Heart right ventricle (tissue), 16 donors: ENCODE data around the gene ERP27. TPM values are rescaled to one million over a fixed set of nuclear protein-coding genes. Genes with fewer than 3 reads are reported as not detected.
A peak's percentile ranks its signal among the peaks of the same experiment; 100 is the strongest.

Experiments used
- ATAC-seq, 8 donors: fragments of 200-7000 bp; cut with Tn5 transposase; one replicate each; pipeline ENCODE4 v1.9.1; 2020; ENCODE audit warnings: mild to moderate bottlenecking in 8 of 8, moderate library complexity in 8 of 8, moderate number of reproducible peaks in 1 of 8
- DNase-seq, 2 donors: peaks; one replicate each; pipeline ENCODE4 v3.0.0-alpha.2; 2020
- H3K27ac ChIP-seq, 10 donors: fragments of 200-600 bp; sonication (generic) in 2 of 10; one replicate each; pipeline versions ENCODE4 v1.5.0 to v1.8.0; 2020 to 2022; ENCODE audit warnings: mild to moderate bottlenecking in 3 of 10
- H3K27me3 ChIP-seq, 7 donors: fragments of 200-600 bp; one replicate each; pipeline ENCODE4 v1.8.0; 2021 to 2022; ENCODE audit warnings: mild to moderate bottlenecking in 2 of 7
- H3K36me3 ChIP-seq, 9 donors: fragments of 200-600 bp; sonication (generic) in 1 of 9; one replicate each; pipeline versions ENCODE4 v1.5.0 to v1.8.0; 2020 to 2022; ENCODE audit warnings: mild to moderate bottlenecking in 2 of 9
- H3K4me1 ChIP-seq, 9 donors: fragments of 200-600 bp; sonication (generic) in 1 of 9; one replicate each; pipeline versions ENCODE4 v1.5.0 to v1.8.0; 2020 to 2022; ENCODE audit warnings: mild to moderate bottlenecking in 4 of 9
- H3K4me3 ChIP-seq, 10 donors: fragments of 200-600 bp; sonication (generic) in 2 of 10; one replicate each; pipeline versions ENCODE4 v1.5.0 to v1.8.0; 2020 to 2022; ENCODE audit warnings: mild to moderate bottlenecking in 7 of 10, moderate library complexity in 2 of 10
- H3K9me3 ChIP-seq, 11 donors: fragments of 200-600 bp in 10 of 11; sonication (generic) in 2 of 11; one replicate each; pipeline versions ENCODE4 v1.5.0 to v1.8.0; 2013 to 2022; ENCODE audit warnings: mild to moderate bottlenecking in 2 of 11, control low read depth in 1 of 11, moderate library complexity in 1 of 11
- CTCF ChIP-seq, 9 donors: fragments of 200-600 bp; sonication (generic) in 2 of 9; IDR thresholded peaks; one replicate each; pipeline versions ENCODE4 v1.5.0 to v1.8.0; 2021 to 2022; ENCODE audit warnings: antibody characterized with exemption in 9 of 9, mild to moderate bottlenecking in 5 of 9, moderate library complexity in 1 of 9
- WGBS, 2 donors: extraction: QIAGEN DNeasy Blood & Tissue Kit; methylation state at CpG; one replicate each; pipeline ENCODE4 v1.1.7; 2013; ENCODE audit warnings: inconsistent platforms in 1 of 2; 5-methylcytosine and 5-hydroxymethylcytosine counted together
- intact Hi-C, 10 donors: fragments of 100-400 bp; cut with DNase I; formaldehyde crosslinking; loops; one replicate each; pipeline versions ENCODE4 v1.11.1 to v1.14.2; 2022
- polyA plus RNA-seq, 2 donors: library from polyadenylated mRNA; stranded (reverse); fragments of 200-250 nt; gene quantifications; one replicate each; pipeline ENCODE4 v1.2.3, GENCODE V29; 2013
- total RNA-seq, 10 donors: library from RNA; stranded (reverse); fragmentation: NEBNext Ultra II Directional in 3 of 10; extraction: Animal tissue kit (Norgen Biotek cat#: 25700) in 3 of 10; gene quantifications; one replicate each; pipeline versions ENCODE4 v1.2.1 to v1.2.4, GENCODE V29; 2021 to 2023
- donor health status: Arrhythmogenic right ventricular cardiomyopathy.
- donor health status: ischemic (EF 13 %, LVEDD 7.1; RV severe dilation, severe dysfunction).
- donor health status: healthy with polysubstance abuse.
- donor health status: DM: no; HTN: yes; CAD: no.
- donor health status: DM: no; HTN: no; CAD: no.
- donor health status: ischemic (EF 25% LVEDD 6.9; RV normal size, moderate dysfunction).
- donor health status: ischemic (EF 25% LVEDD 5.7; RV mildly dilated, moderate dysfunction).
- donor health status: healthy.
- donor health status: DM: yes; HTN: yes; CAD: no.
- donor health status: Ischemic cardiomyopathy.
- donor health status: ischemic (EF 35%, LVEDD 5.7; RV mildly dilated, moderate dysfunction).
- donor health status: nonischemic (EF 11% LVEDD 7.7; RV severe dilation, severe dysfunction).
- donor health status: DM: yes; HTN: yes; CAD: no.
- donor health status: PGD.
- donor health status: ischemic (EF 29% LVEDD 5.4; RV normal size, mild dysfunction).
- donor health status: nonischemic (EF 23%, LVEDD 6.1; RV moderate dilation, normal function).

Gene ERP27
- total and polyA plus RNA-seq, 12 donors, result 0.14 to 0.79 (median 0.28) TPM; not detected in 2

GRCh38 chr12:14931791-14932560 lies 6.4 kb downstream of the ERP27 start:
- 95 to 97% methylated on average over 7 of the region's 7 CpGs for WGBS, 2 donors
- DNase-seq (no peak), ATAC-seq (no peak)
- Histone ChIP-seq H3K4me3 (no peak overlapping the region), H3K27me3 (no peaks in the 10 kb centered on the region), H3K27ac (no peak overlapping the region), H3K36me3 (peaks cover 0 to 50% (median 0%) of the 10 kb centered on the region in 9 donors), H3K9me3 (no peaks in the 10 kb centered on the region), H3K4me1 (peaks cover 0 to 16% (median 8%) of the 10 kb centered on the region in 9 donors)
- TF ChIP-seq CTCF (IDR thresholded peaks at IDR 0.05), result no peak
- intact Hi-C loops, result loop anchor here in 1 of 10 donors (10.0 kb wide), 1 partner anchor 53 kb away; no protein-coding TSS in a partner anchor

- Histone ChIP-seq H3K27ac (no peak overlapping the region), H3K27me3 (no peaks in the 10 kb centered on the region), H3K9me3 (no peaks in the 10 kb centered on the region), H3K4me3 (no peak overlapping the region), H3K4me1 (peaks cover 0 to 16% (median 8%) of the 10 kb centered on the region in 9 donors), H3K36me3 (peaks cover 0 to 50% (median 0%) of the 10 kb centered on the region in 9 donors)
- ATAC-seq (no peak), DNase-seq (no peak)
- WGBS, 2 donors, result 92 to 93% methylated on average over 4 of the region's 4 CpGs
- intact Hi-C loops, result loop anchor here in 1 of 10 donors (10.0 kb wide), 1 partner anchor 53 kb away; no protein-coding TSS in a partner anchor
- TF ChIP-seq CTCF (IDR thresholded peaks at IDR 0.05), result no peak
These were observed 7.0 kb downstream of the ERP27 start for GRCh38 chr12:14931359-14931758.

- intact Hi-C loops, result loop anchor here in 1 of 10 donors (10.0 kb wide), 1 partner anchor 55 kb away; no protein-coding TSS in a partner anchor
- H3K27ac ChIP-seq, result no peak overlapping the region
- no peak for DNase-seq
- peaks cover 0 to 16% (median 8%) of the 10 kb centered on the region in 9 donors for H3K4me1 ChIP-seq
- H3K36me3 ChIP-seq, result peaks cover 0 to 43% (median 0%) of the 10 kb centered on the region in 9 donors
- no peak overlapping the region for H3K4me3 ChIP-seq
- H3K27me3 ChIP-seq, result no peaks in the 10 kb centered on the region
- TF ChIP-seq CTCF (IDR thresholded peaks at IDR 0.05), result peak in 2 of 9 donors; percentile 8 to 10
- no peaks in the 10 kb centered on the region for H3K9me3 ChIP-seq
- ATAC-seq, result no peak
These were observed 8.0 kb downstream of the ERP27 start for GRCh38 chr12:14930299-14930698.

- Histone ChIP-seq H3K36me3 (peaks cover 0 to 31% (median 0%) of the 10 kb centered on the region in 9 donors), H3K27me3 (no peaks in the 10 kb centered on the region), H3K4me3 (no peak overlapping the region), H3K9me3 (no peaks in the 10 kb centered on the region), H3K4me1 (peaks cover 0 to 16% (median 8%) of the 10 kb centered on the region in 9 donors), H3K27ac (peak overlapping the region in 2 of 10 donors; percentile 16 to 27)
- WGBS, 2 donors, result 35 to 43% methylated on average over 4 of the region's 4 CpGs
- TF ChIP-seq CTCF (IDR thresholded peaks at IDR 0.05), result no peak
- no peak for DNase-seq
- ATAC-seq, result peak in 2 of 8 donors; percentile 25 to 42
- intact Hi-C loops, result no loop called here
These were observed 9.4 kb downstream of the ERP27 start for GRCh38 chr12:14928931-14929330.
